K562 (cell line): ENCODE measurements around the gene WDPCP. TPM values are rescaled to one million over a fixed set of nuclear protein-coding genes. Genes with fewer than 3 reads are reported as not detected.
"Not testable (repeated sequence)": the region's sequence is repeated elsewhere in the genome, so short reads cannot be mapped to it uniquely, and the experiment has no call there.

Source experiments
- ATAC-seq: fragments of 200-7000 bp; cut with Tn5 transposase; 3 replicates; pipeline ENCODE4 v1.9.1; 2020; ENCODE audit warnings: moderate library complexity
- BruUV-seq: library from RNA; stranded (reverse); fragments of 400-500 nt; replicated peaks from 2 replicates; lab custom pipeline; 2021; lab: Mats Ljungman, UMichigan
- CTCF ChIA-PET: fragments of 300-600 bp; formaldehyde crosslinking; extraction: SDS; loops from one replicate; lab custom pipeline; 2021; ENCODE audit warnings: low intra/inter-chr PET ratio; lab: Yijun Ruan, JAX
- POLR2A ChIA-PET: fragments of 300-600, 350-650 bp; sonication (Branson Sonifier 250); formaldehyde crosslinking; extraction: SDS; loops from one replicate; lab custom pipeline; 2021; ENCODE audit warnings: antibody characterized with exemption, inconsistent platforms; lab: Yijun Ruan, JAX
- DNase-seq, 4 experiments: peaks; one replicate each; pipeline versions ENCODE4 v3.0.0 to v3.0.0-alpha.2; 2011 to 2018; ENCODE audit warnings: low spot score in 3 of 4, mixed read lengths in 3 of 4; ENCODE audit errors: extremely low read depth in 1 of 4
- FAIRE-seq: peaks from 2 replicates; lab custom pipeline; 2011; peaks lifted over from hg19 to GRCh38; lab: Jason Lieb, UNC
- H2AFZ ChIP-seq: 2 replicates; pipeline ENCODE4 v1.6.0; 2011; ENCODE audit warnings: low read depth, low read length, control low read depth, inconsistent platforms
- H3K27ac ChIP-seq: fragments of 200-600 bp; 3 replicates; pipeline ENCODE4 v1.8.0; 2011; ENCODE audit warnings: low read depth, mild to moderate bottlenecking, control low read depth, inconsistent platforms, low read length, moderate library complexity, mixed read lengths; ENCODE audit errors: extremely low read depth
- H3K27me3 ChIP-seq, 2 experiments: fragments of 300-600 bp in 1 of 2; 2 replicates in 1 of 2; 3 replicates in 1 of 2; pipeline versions ENCODE4 v1.6.0 to v1.8.0; 2011; ENCODE audit warnings: inconsistent platforms in 2 of 2, low read length in 2 of 2, mild to moderate bottlenecking in 1 of 2, mixed read lengths in 1 of 2, moderate library complexity in 1 of 2; ENCODE audit not compliant: control insufficient read depth in 2 of 2, insufficient read depth in 2 of 2
- H3K36me3 ChIP-seq: fragments of 300-600 bp; 3 replicates; pipeline ENCODE4 v1.8.0; 2011; ENCODE audit warnings: mild to moderate bottlenecking, low read length, inconsistent platforms; ENCODE audit not compliant: control insufficient read depth, insufficient read depth
- H3K4me1 ChIP-seq, 2 experiments: fragments of 200-600 bp in 1 of 2; replicated peaks in 1 of 2; 2 replicates in 1 of 2; 3 replicates in 1 of 2; pipeline versions ENCODE4 v1.5.1 to v1.8.0; 2011; ENCODE audit warnings: inconsistent platforms in 2 of 2, low read length in 2 of 2, mild to moderate bottlenecking in 1 of 2, mixed read lengths in 1 of 2, moderate library complexity in 1 of 2; ENCODE audit not compliant: control insufficient read depth in 2 of 2, insufficient read depth in 2 of 2
- H3K4me2 ChIP-seq: 2 replicates; pipeline ENCODE4 v1.6.1; 2011; ENCODE audit warnings: low read length, control low read depth, inconsistent platforms, mixed read lengths; ENCODE audit not compliant: insufficient read depth
- H3K4me3 ChIP-seq: fragments of 200-600 bp; sonication (generic), shearing (Covaris generic); 2 replicates; pipeline ENCODE4 v1.5.1; 2016; ENCODE audit warnings: control low read depth, inconsistent platforms
- H3K79me2 ChIP-seq: fragments of 200-600 bp; 3 replicates; pipeline ENCODE4 v1.8.0; 2011; ENCODE audit warnings: low read length, inconsistent platforms; ENCODE audit not compliant: control insufficient read depth, insufficient read depth
- H3K9ac ChIP-seq, 2 experiments: 2 replicates each; pipeline versions ENCODE4 v1.6.0 to v1.6.1; 2011; ENCODE audit warnings: low read depth in 2 of 2, low read length in 2 of 2, control low read depth in 1 of 2, inconsistent platforms in 1 of 2, mild to moderate bottlenecking in 1 of 2, mixed read lengths in 1 of 2; ENCODE audit not compliant: insufficient read depth in 1 of 2
- H3K9me1 ChIP-seq: one replicate; pipeline ENCODE4 v1.6.0; 2011; ENCODE audit warnings: inconsistent platforms, mild to moderate bottlenecking, low read length, moderate library complexity; ENCODE audit not compliant: control insufficient read depth, insufficient read depth
- H3K9me3 ChIP-seq: replicated peaks from 2 replicates; pipeline ENCODE4 v1.5.1; 2011; ENCODE audit warnings: low read depth, low read length, inconsistent platforms; ENCODE audit not compliant: control insufficient read depth, insufficient read depth
- H4K20me1 ChIP-seq: replicated peaks from 2 replicates; pipeline ENCODE4 v1.6.1; 2011; ENCODE audit warnings: low read length, inconsistent platforms, mixed read lengths; ENCODE audit not compliant: control insufficient read depth, insufficient read depth
- C11orf30 ChIP-seq: fragments of 450-650 bp; IDR thresholded peaks from 2 replicates; pipeline ENCODE4 v1.6.1; 2016; ENCODE audit warnings: low read depth, mild to moderate bottlenecking
- E2F4 ChIP-seq: sonication (generic); formaldehyde crosslinking; IDR thresholded peaks from 2 replicates; pipeline ENCODE4 v1.8.0; 2022; ENCODE audit warnings: mild to moderate bottlenecking, low read depth, missing genetic modification reagents
- MAFF ChIP-seq: IDR thresholded peaks from 2 replicates; pipeline ENCODE4 v1.6.1; 2012; ENCODE audit warnings: low read length, improper control_type of control experiment
- MAFK ChIP-seq: IDR thresholded peaks from 2 replicates; pipeline ENCODE4 v1.6.1; 2011; ENCODE audit warnings: low read length, improper control_type of control experiment
- ZNF146 ChIP-seq: IDR thresholded peaks from one replicate; pipeline ENCODE4 v1.6.1; 2018; ENCODE audit warnings: missing compliant biosample characterization; ENCODE audit not compliant: unreplicated experiment
- ZNF316 ChIP-seq: fragments of 450-650 bp; IDR thresholded peaks from 2 replicates; pipeline ENCODE4 v1.6.1; 2016
- ZNF384 ChIP-seq: IDR thresholded peaks from 2 replicates; pipeline ENCODE4 v1.6.1; 2012; ENCODE audit warnings: low read depth, low read length, improper control_type of control experiment
- WGBS: fragments of 100-300 bp; shearing (Covaris generic); methylation state at CpG from one replicate; pipeline ENCODE4 v1.1.6; 2016; ENCODE audit warnings: low coverage, mixed read lengths; ENCODE audit not compliant: insufficient coverage; ENCODE audit errors: missing lambda C conversion rate; 5-methylcytosine and 5-hydroxymethylcytosine counted together
- in situ Hi-C: fragments of 300-500 bp; cut with MboI; formaldehyde crosslinking; loops from 4 replicates; pipeline ENCODE4 v1.15.0; 2018; ENCODE audit warnings: inconsistent platforms, mixed read lengths
- intact Hi-C: fragments of 100-400 bp; cut with micrococcal nuclease; formaldehyde crosslinking; loops from 2 replicates; pipeline ENCODE4 v1.14.2; 2022
- polyA plus RNA-seq, 8 experiments: library from polyadenylated mRNA; depleted of rRNA in 4 of 8; stranded (reverse) in 5 of 8; unstranded in 3 of 8; fragments of >200 nt; fragmentation: Nextera tagmentation in 2 of 8; fragmentation: Illumina TruSeq in 1 of 8; extraction: Ambion mirVana in 2 of 8; extraction: Trizol in 1 of 8; gene quantifications; 2 replicates each; pipeline versions ENCODE4 v1.2.1 to v1.2.3, GENCODE V29; 2011 to 2014; ENCODE audit warnings: inconsistent platforms in 1 of 8, missing spikeins in 1 of 8
- total RNA-seq, 7 experiments: library from RNA; depleted of rRNA in 6 of 7; stranded (reverse); fragments of >200 nt in 6 of 7; fragmentation: Illumina TruSeq in 2 of 7; extraction: Trizol in 2 of 7; gene quantifications; 2 replicates each; pipeline versions ENCODE4 v1.2.1 to v1.2.3, GENCODE V29; 2011 to 2021; ENCODE audit warnings: low replicate concordance in 1 of 7

Gene WDPCP
- total and polyA plus RNA-seq, 9 of the 15 experiments (the other 6 are each of a cell fraction or from before 2014, with no cell fraction given) = 1.4 to 6.4 (median 5.5) TPM

- POLR2A ChIA-PET = no interaction called here
- no peak for FAIRE-seq
These were observed 223.4 kb downstream of the WDPCP start for GRCh38 chr2:63364866-63365265.

GRCh38 chr2:63357722-63358121 is 230.6 kb downstream of the WDPCP start:
- WGBS = 5% methylated on average over 1 of the region's 1 CpG
- H3K36me3 ChIP-seq, ATAC-seq, CTCF ChIA-PET, H3K27me3 ChIP-seq, intact Hi-C loops, H3K79me2 ChIP-seq, H3K4me3 ChIP-seq, H3K9ac ChIP-seq, in situ Hi-C loops, H3K9me1 ChIP-seq, DNase-seq, BruUV-seq, H4K20me1 ChIP-seq, H3K4me1 ChIP-seq, H3K4me2 ChIP-seq, H3K27ac ChIP-seq, H2AFZ ChIP-seq, H3K9me3 ChIP-seq, FAIRE-seq: not testable (repeated sequence)
- POLR2A ChIA-PET = interaction anchor here (0.7 kb wide), 1 partner anchor 10 kb away, joined by 3 read pairs; no protein-coding TSS in a partner anchor
- peak; percentile 75 for TF ChIP-seq ZNF146 (CRISPR knock-in tag)

More at GRCh38 chr2:63364866-63365265, 223.4 kb downstream of the WDPCP start:
- intact Hi-C loops (no loop called here), in situ Hi-C loops (no loop called here)
- no peak overlapping the region for H2AFZ ChIP-seq
- H3K4me2 ChIP-seq = no peak overlapping the region
- no peaks in the 10 kb centered on the region for H3K36me3 ChIP-seq
- BruUV-seq = no TSS peak
- H3K9me1 ChIP-seq = no peaks in the 10 kb centered on the region
- DNase-seq (no peak), ATAC-seq (no peak)
- H3K4me1 ChIP-seq = no peaks in the 10 kb centered on the region
- no peak overlapping the region for H3K9ac ChIP-seq
- H3K27ac ChIP-seq = no peak overlapping the region
- no peaks in the 10 kb centered on the region for H3K27me3 ChIP-seq
- H3K9me3 ChIP-seq = no peaks in the 10 kb centered on the region
- CTCF ChIA-PET = no interaction called here
- TF ChIP-seq MAFF = peak; percentile 39; the same call in 1 of the 2 replicates
- no peak for TF ChIP-seq ZNF384
- peak; percentile 40; the same call in 1 of the 2 replicates for TF ChIP-seq C11orf30
- no peak for TF ChIP-seq E2F4 (CRISPR knock-in tag)
- peak; percentile 42; the same call in 1 of the 2 replicates for TF ChIP-seq MAFK
- TF ChIP-seq ZNF316 = peak; percentile 63
- no peak overlapping the region for H3K4me3 ChIP-seq
- H4K20me1 ChIP-seq = no peaks in the 10 kb centered on the region
- WGBS = 6% methylated on average over 1 of the region's 1 CpG
- no peaks in the 10 kb centered on the region for H3K79me2 ChIP-seq
